Fibroblast of pulmonary artery (primary cell): ENCODE results near the gene NEURL4.

Source experiments
- DNase-seq: peaks from one replicate; pipeline ENCODE4 v3.0.0-alpha.2; 2010; ENCODE audit warnings: low read depth
- H3K4me3 ChIP-seq: replicated peaks from 2 replicates; pipeline ENCODE4 v1.5.1; 2011; ENCODE audit warnings: low read depth, mild to moderate bottlenecking, control low read depth, low read length, moderate library complexity
- TF ChIP-seq, protein P1 (sequence below): IDR thresholded peaks from 2 replicates; pipeline ENCODE4 v1.5.1; 2011; ENCODE audit warnings: mild to moderate bottlenecking, control low read depth, low read length, inconsistent platforms; ENCODE audit errors: missing control alignments

NEURL4 gene

GRCh38 chr17:7327501-7327900 is 1.6 kb downstream of the NEURL4 start:
- no peak overlapping the region for H3K4me3 ChIP-seq
- TF ChIP-seq, protein P1, sequence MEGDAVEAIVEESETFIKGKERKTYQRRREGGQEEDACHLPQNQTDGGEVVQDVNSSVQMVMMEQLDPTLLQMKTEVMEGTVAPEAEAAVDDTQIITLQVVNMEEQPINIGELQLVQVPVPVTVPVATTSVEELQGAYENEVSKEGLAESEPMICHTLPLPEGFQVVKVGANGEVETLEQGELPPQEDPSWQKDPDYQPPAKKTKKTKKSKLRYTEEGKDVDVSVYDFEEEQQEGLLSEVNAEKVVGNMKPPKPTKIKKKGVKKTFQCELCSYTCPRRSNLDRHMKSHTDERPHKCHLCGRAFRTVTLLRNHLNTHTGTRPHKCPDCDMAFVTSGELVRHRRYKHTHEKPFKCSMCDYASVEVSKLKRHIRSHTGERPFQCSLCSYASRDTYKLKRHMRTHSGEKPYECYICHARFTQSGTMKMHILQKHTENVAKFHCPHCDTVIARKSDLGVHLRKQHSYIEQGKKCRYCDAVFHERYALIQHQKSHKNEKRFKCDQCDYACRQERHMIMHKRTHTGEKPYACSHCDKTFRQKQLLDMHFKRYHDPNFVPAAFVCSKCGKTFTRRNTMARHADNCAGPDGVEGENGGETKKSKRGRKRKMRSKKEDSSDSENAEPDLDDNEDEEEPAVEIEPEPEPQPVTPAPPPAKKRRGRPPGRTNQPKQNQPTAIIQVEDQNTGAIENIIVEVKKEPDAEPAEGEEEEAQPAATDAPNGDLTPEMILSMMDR, result no peak
- no peak for DNase-seq

DNA sequence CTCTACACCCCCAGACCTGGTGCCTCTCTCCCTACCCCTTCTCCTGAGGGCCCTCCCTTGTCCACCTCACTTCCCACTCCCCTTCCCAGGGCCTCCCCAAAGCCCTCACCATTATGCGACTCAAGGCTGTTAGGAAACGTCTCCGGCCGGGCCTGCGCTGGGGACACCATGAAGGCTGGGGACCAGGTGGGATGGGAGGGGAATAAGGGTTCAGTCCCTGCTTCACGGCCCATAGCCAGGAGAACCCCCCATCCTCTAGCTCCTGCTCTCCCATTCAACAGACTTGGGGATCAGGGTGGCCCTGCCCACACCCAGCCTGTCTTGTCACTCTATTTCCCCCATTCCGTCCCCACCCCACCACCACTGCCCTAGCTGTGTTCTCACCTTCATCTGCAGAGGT is 2.1 kb downstream of the NEURL4 start:
- H3K4me3 ChIP-seq, result no peak overlapping the region
- TF ChIP-seq, protein P1, result no peak
- no peak for DNase-seq

- DNase-seq, result no peak
- TF ChIP-seq, protein P1, result no peak
- no peak overlapping the region for H3K4me3 ChIP-seq
Measured at GRCh38 chr17:7326186-7326585, 2.9 kb downstream of the NEURL4 start.

DNA sequence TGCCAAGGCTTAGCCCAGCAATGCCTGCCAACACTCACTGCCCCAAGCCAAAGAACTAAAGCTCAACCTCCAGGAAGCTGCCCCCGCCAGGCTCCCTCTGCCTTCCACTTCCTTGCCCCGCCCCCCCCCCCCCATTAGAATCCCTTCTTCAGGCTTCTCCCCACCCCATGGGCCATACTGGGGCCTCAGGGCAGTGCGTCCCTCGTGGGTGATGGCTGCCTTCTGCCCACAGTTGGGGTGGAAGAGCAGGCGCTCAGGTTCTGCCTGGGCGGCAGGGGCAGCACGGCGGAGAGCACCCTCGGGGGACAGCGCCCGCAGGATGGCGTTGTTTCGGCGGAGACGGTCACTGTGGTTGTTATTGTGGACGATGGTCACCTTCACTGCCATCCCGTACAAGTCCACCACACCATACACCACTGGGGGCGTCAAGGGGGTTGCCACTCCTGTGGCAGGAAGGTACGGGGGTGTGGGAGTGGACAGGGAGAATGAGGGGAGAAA is 4.1 kb downstream of the NEURL4 start:
- no peak for DNase-seq
- TF ChIP-seq, protein P1, result no peak
- H3K4me3 ChIP-seq, result no peak overlapping the region

DNA sequence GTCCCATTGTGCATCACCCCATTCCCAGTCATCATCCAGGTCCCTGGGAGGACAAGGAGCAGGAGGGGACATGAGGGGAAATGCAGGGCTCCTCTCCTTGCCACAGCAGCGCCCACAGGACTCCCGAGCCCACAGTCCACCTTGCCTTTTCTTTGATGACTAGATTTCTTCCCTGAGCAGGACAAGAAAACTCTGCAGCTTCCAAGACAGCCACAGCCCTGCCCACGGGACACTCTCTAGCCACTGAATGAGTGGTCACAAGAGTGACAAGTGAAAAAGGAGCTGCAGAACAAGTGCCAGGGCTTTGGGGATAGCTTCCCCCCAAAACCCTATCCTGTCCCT is 4.7 kb downstream of the NEURL4 start:
- no peak for DNase-seq
- no peak overlapping the region for H3K4me3 ChIP-seq
- TF ChIP-seq, protein P1, result no peak

DNA sequence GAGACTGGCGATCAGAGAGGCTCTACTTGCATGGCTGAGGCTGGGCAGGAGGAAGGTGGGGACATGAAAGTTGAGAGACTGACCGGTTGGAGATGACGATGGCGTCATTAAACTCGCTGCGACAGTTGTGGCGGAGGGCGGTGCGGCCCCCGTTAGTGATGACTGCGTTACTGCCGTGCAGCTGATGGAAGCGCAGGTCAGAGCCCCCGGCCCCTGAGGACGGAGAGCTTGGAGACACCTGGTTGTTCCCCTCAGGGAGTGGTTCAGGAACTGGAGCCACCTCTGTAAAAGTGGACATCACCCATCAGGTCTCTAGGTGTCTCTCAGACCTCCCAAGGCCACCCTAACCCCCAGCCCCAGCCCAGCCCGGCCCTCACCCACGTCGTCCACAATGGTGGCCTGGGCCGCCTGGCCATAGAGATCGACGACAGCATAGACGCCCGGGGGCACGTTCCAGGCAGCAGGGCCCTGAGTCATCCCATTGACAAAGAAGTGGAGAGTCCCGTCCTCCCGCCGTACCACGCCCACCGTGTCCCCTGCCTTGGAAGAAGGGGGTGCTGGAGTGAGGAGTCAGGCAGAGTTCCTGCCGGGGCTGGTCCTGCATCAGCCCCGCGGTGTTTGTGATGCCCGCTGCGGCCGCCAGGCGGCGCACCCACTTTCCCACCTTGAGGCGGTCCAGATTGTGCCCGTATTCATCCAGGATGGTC is 5.3 kb downstream of the NEURL4 start:
- TF ChIP-seq, protein P1, result peak; percentile 92
- DNase-seq, result peak; percentile 46
- no peak overlapping the region for H3K4me3 ChIP-seq
